ENCODE data around the gene CARD11. TPM values are rescaled to one million over a fixed set of nuclear protein-coding genes. Genes with fewer than 3 reads are reported as not detected.

CARD11 gene
- total and polyA plus RNA-seq, 2 donors (not counting 1 experiment from before 2014, with no cell fraction given) = 129 to 135 TPM

- ATAC-seq (ENCODE audit: low read depth) (no peak), DNase-seq (no peak)
- no peak overlapping the region for H2AFZ ChIP-seq (ENCODE audit: insufficient read depth, low read depth, low read length, poor library complexity, severe bottlenecking)
- peaks cover 1 to 61% of the 10 kb centered on the region in 2 experiments for H3K36me3 ChIP-seq (replicated peaks in 1 of 2; ENCODE audit: control extremely low read depth in 1 of 2, control insufficient read depth in 1 of 2, extremely low read depth in 1 of 2, insufficient read depth in 2 of 2, low read length in 1 of 2)
- intact Hi-C loops (cut with micrococcal nuclease) = no loop called here
- H3K4me3 ChIP-seq (ENCODE audit: control extremely low read depth in 1 of 5, extremely low read depth in 1 of 5, insufficient read depth in 1 of 5, low read depth in 2 of 5, low read length in 4 of 5) = no peak overlapping the region
- no peaks in the 10 kb centered on the region for H3K27me3 Mint-ChIP-seq
- H3K27ac ChIP-seq (ENCODE audit: low read length in 2 of 2) = no peak overlapping the region
- no peak overlapping the region for H3K9ac ChIP-seq (ENCODE audit: low read length)
- H3K4me3 Mint-ChIP-seq = no peak overlapping the region
- no peaks in the 10 kb centered on the region for H3K4me1 ChIP-seq (ENCODE audit: control insufficient read depth in 2 of 2, insufficient read depth in 2 of 2, low read length in 2 of 2)
- H3K79me2 ChIP-seq (ENCODE audit: control insufficient read depth, insufficient read depth, low read length) = peaks cover 94% of the 10 kb centered on the region
- peaks cover 32% of the 10 kb centered on the region for H3K4me1 Mint-ChIP-seq
- no peaks in the 10 kb centered on the region for H3K9me3 ChIP-seq (ENCODE audit: control extremely low read depth in 1 of 3, control insufficient read depth in 2 of 3, insufficient read depth in 1 of 3, low read length in 2 of 3)
- no peak overlapping the region for H3K27ac Mint-ChIP-seq
- H3K4me2 ChIP-seq (replicated peaks; ENCODE audit: low read depth, low read length, poor library complexity, severe bottlenecking) = no peak overlapping the region
- H3K27me3 ChIP-seq (replicated peaks in 1 of 4; ENCODE audit: control extremely low read depth in 1 of 4, control insufficient read depth in 3 of 4, insufficient read depth in 4 of 4, low read length in 3 of 4) = no peaks in the 10 kb centered on the region
- ChIA-PET CTCF (no interaction called here), POLR2A (no interaction called here)
- no peaks in the 10 kb centered on the region for H3K9me3 Mint-ChIP-seq (ENCODE audit: insufficient read depth)
- WGBS (ENCODE audit: insufficient coverage) = 100% methylated on average over 1 of the region's 7 CpGs
- H4K20me1 ChIP-seq (ENCODE audit: control insufficient read depth, insufficient read depth, low read length, poor library complexity, severe bottlenecking) = peaks cover 91% of the 10 kb centered on the region
- no peak for TF ChIP-seq EZH2 (IDR thresholded peaks at IDR 0.05; ENCODE audit: borderline replicate concordance, insufficient read depth, low read depth, low read length, poor library complexity, severe bottlenecking)
- TF ChIP-seq CTCF (IDR thresholded peaks at IDR 0.05) = no peak
Measured at GRCh38 chr7:3002631-3003030, 41.0 kb downstream of the CARD11 start.

GRCh38 chr7:3000566-3000965 lies 43.1 kb downstream of the CARD11 start:
- peaks cover 94% of the 10 kb centered on the region for H3K79me2 ChIP-seq (ENCODE audit: control insufficient read depth, insufficient read depth, low read length)
- no peak overlapping the region for H3K27ac ChIP-seq (ENCODE audit: low read length in 2 of 2)
- Mint-ChIP-seq H3K4me3 (no peak overlapping the region), H3K27ac (peak overlapping the region; percentile 32), H3K27me3 (no peaks in the 10 kb centered on the region), H3K4me1 (peaks cover 15% of the 10 kb centered on the region), H3K9me3 (ENCODE audit: insufficient read depth) (peaks cover 3% of the 10 kb centered on the region)
- no peak overlapping the region for H2AFZ ChIP-seq (ENCODE audit: insufficient read depth, low read depth, low read length, poor library complexity, severe bottlenecking)
- H3K36me3 ChIP-seq (replicated peaks in 1 of 2; ENCODE audit: control extremely low read depth in 1 of 2, control insufficient read depth in 1 of 2, extremely low read depth in 1 of 2, insufficient read depth in 2 of 2, low read length in 1 of 2) = peaks cover 1 to 61% of the 10 kb centered on the region in 2 experiments
- no peak overlapping the region for H3K4me3 ChIP-seq (ENCODE audit: control extremely low read depth in 1 of 5, extremely low read depth in 1 of 5, insufficient read depth in 1 of 5, low read depth in 2 of 5, low read length in 4 of 5)
- no peak for TF ChIP-seq EZH2 (IDR thresholded peaks at IDR 0.05; ENCODE audit: borderline replicate concordance, insufficient read depth, low read depth, low read length, poor library complexity, severe bottlenecking)
- TF ChIP-seq CTCF (IDR thresholded peaks at IDR 0.05) = no peak
- CTCF ChIA-PET = no interaction called here
- no peak for DNase-seq
- H3K27me3 ChIP-seq (replicated peaks in 1 of 4; ENCODE audit: control extremely low read depth in 1 of 4, control insufficient read depth in 3 of 4, insufficient read depth in 4 of 4, low read length in 3 of 4) = no peaks in the 10 kb centered on the region
- no peak overlapping the region for H3K4me2 ChIP-seq (replicated peaks; ENCODE audit: low read depth, low read length, poor library complexity, severe bottlenecking)
- WGBS (ENCODE audit: insufficient coverage) = 92% methylated on average over 5 of the region's 8 CpGs
- POLR2A ChIA-PET = no interaction called here
- intact Hi-C loops (cut with micrococcal nuclease) = no loop called here
- no peak for ATAC-seq (ENCODE audit: low read depth)
- H3K9me3 ChIP-seq (ENCODE audit: control extremely low read depth in 1 of 3, control insufficient read depth in 2 of 3, insufficient read depth in 1 of 3, low read length in 2 of 3) = peaks cover 0 to 14% (median 4%) of the 10 kb centered on the region in 3 donors
- H3K9ac ChIP-seq (ENCODE audit: low read length) = no peak overlapping the region
- H3K4me1 ChIP-seq (ENCODE audit: control insufficient read depth in 2 of 2, insufficient read depth in 2 of 2, low read length in 2 of 2) = no peaks in the 10 kb centered on the region
- peaks cover 89% of the 10 kb centered on the region for H4K20me1 ChIP-seq (ENCODE audit: control insufficient read depth, insufficient read depth, low read length, poor library complexity, severe bottlenecking)
